HUES6 (cell line): ENCODE results near the gene TNPO2.
A peak's percentile ranks its signal among the peaks of the same experiment; 100 is the strongest.
"Not testable (repeated sequence)": the region's sequence is repeated elsewhere in the genome, so short reads cannot be mapped to it uniquely, and the experiment has no call there.

ENCODE experiments used
- H3K27ac ChIP-seq: 2 replicates; pipeline ENCODE4 v1.7.0; 2013; ENCODE audit warnings: low read depth, mild to moderate bottlenecking, low read length, inconsistent platforms
- H3K27me3 ChIP-seq: 2 replicates; pipeline ENCODE4 v1.6.1; 2013; ENCODE audit warnings: low read length; ENCODE audit not compliant: control insufficient read depth, insufficient read depth
- H3K36me3 ChIP-seq: 2 replicates; pipeline ENCODE4 v1.6.1; 2013; ENCODE audit warnings: low read length; ENCODE audit not compliant: control insufficient read depth, insufficient read depth
- H3K4me1 ChIP-seq: 2 replicates; pipeline ENCODE4 v1.6.1; 2013; ENCODE audit warnings: low read length; ENCODE audit not compliant: control insufficient read depth, insufficient read depth
- H3K4me3 ChIP-seq: 2 replicates; pipeline ENCODE4 v1.5.1; 2013; ENCODE audit warnings: low read depth, low read length
- H3K9ac ChIP-seq: one replicate; pipeline ENCODE4 v1.6.1; 2013; ENCODE audit warnings: mild to moderate bottlenecking, low read length
- H3K9me3 ChIP-seq: 2 replicates; pipeline ENCODE4 v1.6.1; 2013; ENCODE audit warnings: low read depth, low read length; ENCODE audit not compliant: control insufficient read depth, insufficient read depth

TNPO2 gene

DNA sequence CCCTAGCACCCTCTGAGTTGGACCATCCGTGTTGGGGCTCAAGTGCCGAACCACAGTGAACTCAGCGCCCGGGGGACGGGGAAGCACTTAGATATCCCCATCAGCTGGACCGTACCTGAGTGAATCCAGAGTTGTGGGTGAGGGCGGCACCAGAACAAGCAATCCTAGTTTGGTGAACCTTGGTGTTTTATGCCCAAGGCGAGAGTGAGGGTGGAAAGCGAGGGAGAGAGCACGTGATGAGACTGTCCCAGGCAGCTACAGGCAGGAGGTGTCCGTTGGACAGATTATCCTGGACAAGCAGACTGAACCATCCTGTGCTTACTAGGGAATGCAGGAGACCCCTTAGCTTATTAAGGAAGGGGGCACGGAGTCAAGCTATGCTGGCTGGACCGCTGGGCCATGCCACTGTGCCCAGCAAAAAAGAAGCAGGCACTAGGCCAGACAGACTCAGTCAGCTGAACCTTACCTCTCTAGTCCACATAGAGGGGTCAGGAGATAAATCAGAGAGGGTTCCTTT, 14.2 kb upstream of the TNPO2 start:
- Histone ChIP-seq H3K9ac (peak overlapping the region; percentile 92), H3K9me3 (no peaks in the 10 kb centered on the region), H3K27me3 (no peaks in the 10 kb centered on the region), H3K36me3 (peaks cover 27% of the 10 kb centered on the region), H3K4me3 (peak overlapping the region; percentile 87), H3K4me1 (peaks cover 9% of the 10 kb centered on the region), H3K27ac (no peak overlapping the region)

DNA sequence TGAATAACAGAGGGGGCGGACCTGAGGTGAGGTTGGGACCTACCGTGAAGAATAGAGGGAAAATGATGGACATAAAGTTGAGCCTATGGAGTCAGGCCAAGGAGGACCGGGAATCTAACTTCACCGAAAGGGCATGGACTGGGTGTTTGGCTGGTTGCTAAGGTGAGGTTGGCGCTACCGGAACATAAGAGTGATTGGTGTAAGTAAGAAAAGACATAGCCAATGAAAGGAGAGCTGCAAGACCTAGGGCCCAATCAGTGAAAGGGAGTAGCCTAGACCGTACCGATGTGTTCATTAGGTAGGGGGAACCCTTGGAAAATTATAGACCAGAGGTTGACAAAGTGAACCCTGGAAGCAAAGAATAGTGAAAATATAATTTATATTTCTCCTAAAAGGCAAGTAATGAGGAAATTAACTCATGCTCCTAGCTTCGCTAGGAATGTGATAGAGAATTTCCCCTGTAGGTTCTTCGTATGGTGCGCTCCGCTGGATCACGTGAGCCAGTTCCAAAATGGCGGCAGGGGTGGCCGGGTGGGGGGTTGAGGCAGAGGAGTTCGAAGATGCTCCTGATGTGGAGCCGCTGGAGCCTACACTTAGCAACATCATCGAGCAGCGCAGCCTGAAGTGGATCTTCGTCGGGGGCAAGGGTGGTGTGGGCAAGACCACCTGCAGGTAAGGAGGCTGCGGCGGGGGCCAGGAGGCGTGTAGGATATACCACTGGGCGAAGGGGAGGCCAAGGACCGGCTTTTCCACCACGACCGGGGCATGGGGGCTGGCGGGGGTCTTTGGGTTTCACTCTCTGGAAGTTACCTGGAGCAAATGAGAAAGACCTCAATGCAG, 13.5 kb upstream of the TNPO2 start, which contains the start of gene GET3:
TSS of gene GET3 (plus strand) at position 503 of the 840 bp plus-strand sequence. CDS start at position 512, 9 bp downstream.
- Histone ChIP-seq H3K36me3 (peaks cover 25% of the 10 kb centered on the region), H3K9me3 (no peaks in the 10 kb centered on the region), H3K4me1 (peaks cover 9% of the 10 kb centered on the region), H3K27ac (peak within 1 kb of the TSS; percentile 96), H3K27me3 (no peaks in the 10 kb centered on the region), H3K9ac (peak within 1 kb of the TSS; percentile 92), H3K4me3 (peak within 1 kb of the TSS; percentile 87)

DNA sequence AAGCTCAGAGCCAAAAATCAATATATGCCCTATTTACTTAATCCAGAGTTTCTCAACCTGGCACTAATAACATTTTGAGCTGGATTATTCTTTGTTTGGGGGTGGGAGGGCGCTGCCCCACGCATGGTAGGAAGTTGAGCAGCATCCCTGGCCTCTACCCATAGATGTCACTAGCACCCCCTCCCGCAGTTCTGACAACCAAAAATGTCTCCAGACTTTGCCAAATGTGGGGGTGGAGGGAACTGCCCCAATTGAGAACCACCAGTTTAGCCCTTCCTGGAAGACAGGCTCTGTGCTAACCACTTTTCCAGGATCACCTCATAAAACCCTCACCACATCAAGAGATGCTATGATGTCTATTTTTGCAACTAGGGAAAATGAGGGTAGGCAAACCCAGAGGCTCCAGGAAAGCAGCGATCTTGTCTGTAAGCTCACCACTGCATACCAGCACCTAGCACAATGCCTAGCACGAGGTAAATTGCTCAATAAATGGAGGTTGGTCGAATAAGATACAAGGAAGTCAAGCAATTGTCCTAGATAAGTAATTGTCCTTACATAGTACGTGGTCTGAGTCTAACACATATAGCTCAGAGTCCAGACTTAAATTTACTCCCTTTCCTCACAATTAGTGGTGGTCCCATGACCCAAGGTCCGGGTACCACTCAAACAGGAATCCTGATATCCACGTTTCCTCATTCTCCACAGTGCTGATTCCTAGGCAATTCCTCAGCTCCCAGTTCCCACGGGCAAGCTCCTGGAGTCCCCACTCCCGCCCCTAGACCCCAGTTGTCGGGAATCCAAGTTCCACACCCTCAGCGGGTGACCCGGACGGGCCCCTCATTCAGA, 9.9 kb upstream of the TNPO2 start:
- H3K36me3 ChIP-seq: peaks cover 35% of the 10 kb centered on the region
- peak overlapping the region; percentile 97 for H3K4me3 ChIP-seq
- peaks cover 9% of the 10 kb centered on the region for H3K4me1 ChIP-seq
- H3K27ac ChIP-seq: peak overlapping the region; percentile 96
- H3K9me3 ChIP-seq: no peaks in the 10 kb centered on the region
- H3K27me3 ChIP-seq: no peaks in the 10 kb centered on the region
- H3K9ac ChIP-seq: peak overlapping the region; percentile 97

DNA sequence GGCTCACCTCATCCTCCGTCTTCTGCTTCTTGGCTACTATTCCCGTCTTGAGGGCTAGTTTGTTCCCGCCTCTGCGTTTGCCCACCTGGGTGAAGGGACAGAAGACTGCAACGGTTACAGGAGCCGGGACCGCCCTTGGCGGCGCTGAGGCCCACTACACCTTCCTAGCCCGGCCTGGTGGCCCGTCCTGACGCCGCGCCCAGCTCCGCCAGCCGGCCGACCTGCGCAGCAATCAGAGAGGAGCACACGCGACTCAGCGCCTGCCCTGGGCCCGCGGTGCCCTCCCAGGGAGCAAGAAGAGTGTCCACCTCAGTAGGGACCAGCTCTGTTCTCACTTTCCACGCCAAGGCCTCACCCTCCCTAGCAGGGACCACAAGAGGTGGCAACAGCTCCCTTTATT, 7.6 kb upstream of the TNPO2 start:
- Histone ChIP-seq H3K9me3 (no peaks in the 10 kb centered on the region), H3K27ac (no peak overlapping the region), H3K36me3 (peaks cover 38% of the 10 kb centered on the region), H3K4me3 (no peak overlapping the region), H3K4me1 (peaks cover 8% of the 10 kb centered on the region), H3K9ac (no peak overlapping the region), H3K27me3 (no peaks in the 10 kb centered on the region)

DNA sequence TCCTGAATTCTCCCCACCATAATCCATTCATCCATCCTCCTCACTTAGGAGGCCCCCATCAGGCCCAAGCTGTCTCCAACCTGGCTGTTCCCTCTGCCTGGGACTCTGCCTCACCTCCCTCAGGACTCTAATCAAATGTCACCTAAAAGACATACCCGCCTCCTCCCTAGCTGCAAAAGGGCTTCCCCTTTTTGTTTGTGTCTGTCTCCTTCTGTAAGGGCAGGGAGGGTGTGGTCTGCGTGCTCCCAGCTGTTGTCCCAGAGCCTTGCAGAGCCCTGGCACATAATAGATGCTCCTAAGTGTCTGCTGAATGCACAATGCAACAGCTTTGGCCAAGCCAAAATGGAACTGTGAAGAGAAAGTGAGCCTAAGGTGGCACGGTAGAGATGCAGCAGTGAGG, 6.3 kb upstream of the TNPO2 start:
- H3K27ac ChIP-seq: no peak overlapping the region
- no peak overlapping the region for H3K4me3 ChIP-seq
- H3K9me3 ChIP-seq: no peaks in the 10 kb centered on the region
- peaks cover 8% of the 10 kb centered on the region for H3K4me1 ChIP-seq
- no peaks in the 10 kb centered on the region for H3K27me3 ChIP-seq
- no peak overlapping the region for H3K9ac ChIP-seq
- H3K36me3 ChIP-seq: peaks cover 38% of the 10 kb centered on the region

DNA sequence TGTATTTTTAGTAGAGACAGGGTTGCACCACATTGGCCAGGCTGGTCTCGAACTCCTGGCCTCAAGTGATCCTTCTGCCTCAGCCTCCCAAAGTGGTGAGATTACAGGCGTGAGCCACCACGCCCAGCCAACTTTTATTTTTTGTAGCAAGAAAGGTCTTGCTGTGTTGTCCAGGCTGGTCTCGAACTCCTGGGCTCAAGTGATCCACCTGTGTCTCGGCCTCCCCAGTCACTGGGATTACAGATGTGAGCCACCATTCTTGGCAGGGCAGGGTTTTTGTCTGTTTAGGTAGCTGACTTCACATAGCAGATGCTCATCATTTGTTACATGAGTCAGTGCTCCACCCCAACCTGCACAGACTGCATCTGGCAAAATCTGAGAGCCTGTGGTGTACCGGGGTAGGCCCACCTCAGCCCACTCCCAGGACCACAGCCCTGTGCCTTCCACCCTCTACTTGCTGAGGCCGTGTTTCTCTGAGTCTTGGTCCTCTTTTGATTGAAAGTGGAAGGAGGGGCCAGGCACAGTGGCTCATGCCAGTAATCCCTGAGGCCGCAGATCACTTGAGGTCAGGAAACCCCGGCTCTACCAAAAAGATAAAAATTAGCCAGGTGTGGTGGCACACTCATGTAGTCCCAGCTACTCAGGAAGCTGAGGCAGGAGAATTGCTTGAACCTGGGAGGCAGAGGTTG, 4.2 kb upstream of the TNPO2 start:
- Histone ChIP-seq H3K4me3 (no peak overlapping the region), H3K36me3 (peaks cover 38% of the 10 kb centered on the region)

DNA sequence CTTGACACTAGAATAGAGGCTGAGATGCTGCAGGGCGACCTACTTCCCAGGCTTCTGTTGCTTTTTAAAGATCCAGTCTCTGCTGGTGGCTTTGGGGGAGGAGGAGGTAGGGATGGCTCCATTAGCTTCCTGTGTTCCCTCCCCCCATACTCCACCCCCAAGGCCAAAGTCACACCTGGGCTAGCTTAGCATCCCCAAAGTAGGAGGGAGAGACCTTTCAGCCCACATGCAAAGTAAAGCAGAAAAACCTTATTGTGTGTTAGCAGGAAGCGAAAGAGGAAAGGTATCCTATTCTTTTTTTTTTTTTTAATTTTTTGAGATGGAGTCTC, 3.2 kb upstream of the TNPO2 start:
- H3K36me3 ChIP-seq: peaks cover 34% of the 10 kb centered on the region
- no peaks in the 10 kb centered on the region for H3K27me3 ChIP-seq
- H3K9ac ChIP-seq: no peak overlapping the region
- H3K4me3 ChIP-seq: no peak overlapping the region
- 0 out of 2 replicates have a peak, but pooled peaks cover 4% of the 10 kb centered on the region for H3K4me1 ChIP-seq
- H3K27ac ChIP-seq: no peak overlapping the region
- H3K9me3 ChIP-seq: no peaks in the 10 kb centered on the region

More for the DNA sequence above, 4.2 kb upstream of the TNPO2 start:
- Histone ChIP-seq H3K27ac (no peak overlapping the region), H3K9ac (no peak overlapping the region), H3K9me3 (no peaks in the 10 kb centered on the region), H3K27me3 (no peaks in the 10 kb centered on the region), H3K4me1 (0 out of 2 replicates have a peak, but pooled peaks cover 4% of the 10 kb centered on the region)

DNA sequence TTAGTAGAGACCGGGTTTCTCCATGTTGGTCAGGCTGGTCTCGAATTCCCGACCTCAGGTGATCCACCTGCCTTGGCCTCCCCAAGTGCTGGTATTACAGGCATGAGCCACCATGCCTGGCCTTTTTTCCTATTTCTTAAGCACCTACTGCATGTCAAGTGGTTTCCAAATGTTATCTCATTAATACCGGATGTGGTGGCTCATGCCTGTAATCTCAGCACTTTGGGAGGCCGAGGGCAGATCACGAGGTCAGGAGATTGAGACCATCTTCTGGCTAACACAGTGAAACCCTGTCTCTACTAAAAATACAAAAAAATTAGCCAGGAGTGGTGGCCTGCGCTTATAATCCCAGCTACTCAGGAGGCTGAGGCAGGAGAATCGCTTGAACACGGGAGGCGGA, 1.9 kb upstream of the TNPO2 start:
- H3K27me3 ChIP-seq, H3K9ac ChIP-seq, H3K9me3 ChIP-seq, H3K27ac ChIP-seq, H3K4me3 ChIP-seq, H3K4me1 ChIP-seq: not testable (repeated sequence)
- H3K36me3 ChIP-seq: peaks cover 23% of the 10 kb centered on the region

DNA sequence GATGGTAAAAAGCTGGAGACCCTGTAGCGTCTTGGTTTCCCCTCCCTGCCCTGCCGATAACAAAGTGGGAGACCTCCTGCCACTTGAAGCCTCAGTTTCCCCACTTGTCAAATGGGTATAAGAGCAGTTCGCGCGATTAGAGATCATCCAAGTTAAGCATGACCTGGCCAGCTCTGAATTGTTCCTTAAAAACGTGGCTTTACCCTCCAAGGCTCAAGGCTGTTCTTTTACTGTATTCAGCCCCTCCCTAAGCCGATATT, 421 bp downstream of the TNPO2 start:
- H3K4me1 ChIP-seq: peaks cover 8% of the 10 kb centered on the region; the same call in 1 of the 2 replicates
- H3K27ac ChIP-seq: peak overlapping the region; percentile 72

DNA sequence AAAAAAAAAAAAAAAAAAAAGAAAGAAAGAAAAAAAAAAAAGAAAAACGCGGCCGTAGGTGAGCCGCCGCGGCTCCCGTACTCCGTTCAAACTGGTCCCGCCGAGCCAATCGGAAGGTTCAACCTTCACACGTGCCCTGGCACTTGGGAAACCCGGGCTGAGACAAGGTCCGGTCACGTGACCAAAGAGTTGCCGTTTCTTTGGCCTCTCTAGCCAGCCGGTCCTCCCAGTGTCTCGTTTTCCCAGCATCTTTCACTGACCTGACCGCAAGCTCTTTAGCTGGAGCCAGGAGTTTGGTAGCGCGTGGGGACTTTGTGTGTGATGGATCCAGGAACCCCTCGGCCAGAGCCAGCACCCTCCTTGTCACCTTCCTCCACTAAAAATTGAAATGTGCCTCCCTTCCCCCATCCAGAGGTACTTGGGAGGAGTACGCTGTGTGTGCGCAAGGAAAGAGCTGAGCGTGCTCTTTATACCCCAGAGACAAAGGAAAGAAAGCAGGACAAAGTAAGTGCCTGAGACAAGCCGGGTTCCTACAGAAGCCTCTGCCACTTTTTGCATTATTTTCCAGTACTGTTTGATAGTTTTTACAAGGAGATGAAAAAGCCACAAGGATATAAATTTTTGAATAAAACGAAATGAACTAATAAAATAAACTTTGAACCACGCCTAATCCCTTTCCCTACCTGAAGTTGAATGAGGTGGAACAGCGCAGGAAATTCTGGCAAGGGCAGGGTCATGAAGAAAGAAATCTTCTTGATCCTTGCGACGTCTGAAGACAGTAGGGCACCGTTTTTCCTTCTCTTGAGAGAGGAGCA, 959 bp downstream of the TNPO2 start:
- no peaks in the 10 kb centered on the region for H3K9me3 ChIP-seq
- no peaks in the 10 kb centered on the region for H3K27me3 ChIP-seq
- H3K4me3 ChIP-seq: peak overlapping the region; percentile 84
- H3K36me3 ChIP-seq: peaks cover 17% of the 10 kb centered on the region
- H3K9ac ChIP-seq: peak overlapping the region; percentile 92
- peaks cover 8% of the 10 kb centered on the region; the same call in 1 of the 2 replicates for H3K4me1 ChIP-seq
- peak overlapping the region; percentile 72 for H3K27ac ChIP-seq

More for the DNA sequence above, 421 bp downstream of the TNPO2 start:
- Histone ChIP-seq H3K36me3 (peaks cover 18% of the 10 kb centered on the region), H3K9ac (peak overlapping the region; percentile 92), H3K9me3 (no peaks in the 10 kb centered on the region), H3K27me3 (no peaks in the 10 kb centered on the region), H3K4me3 (peak overlapping the region; percentile 84)
